Measurements from ENCODE around the gene RASSF8.

GRCh38 chr12:25937096-25937495 is 21.4 kb upstream of the RASSF8 start:
- TF ChIP-seq, protein P1, sequence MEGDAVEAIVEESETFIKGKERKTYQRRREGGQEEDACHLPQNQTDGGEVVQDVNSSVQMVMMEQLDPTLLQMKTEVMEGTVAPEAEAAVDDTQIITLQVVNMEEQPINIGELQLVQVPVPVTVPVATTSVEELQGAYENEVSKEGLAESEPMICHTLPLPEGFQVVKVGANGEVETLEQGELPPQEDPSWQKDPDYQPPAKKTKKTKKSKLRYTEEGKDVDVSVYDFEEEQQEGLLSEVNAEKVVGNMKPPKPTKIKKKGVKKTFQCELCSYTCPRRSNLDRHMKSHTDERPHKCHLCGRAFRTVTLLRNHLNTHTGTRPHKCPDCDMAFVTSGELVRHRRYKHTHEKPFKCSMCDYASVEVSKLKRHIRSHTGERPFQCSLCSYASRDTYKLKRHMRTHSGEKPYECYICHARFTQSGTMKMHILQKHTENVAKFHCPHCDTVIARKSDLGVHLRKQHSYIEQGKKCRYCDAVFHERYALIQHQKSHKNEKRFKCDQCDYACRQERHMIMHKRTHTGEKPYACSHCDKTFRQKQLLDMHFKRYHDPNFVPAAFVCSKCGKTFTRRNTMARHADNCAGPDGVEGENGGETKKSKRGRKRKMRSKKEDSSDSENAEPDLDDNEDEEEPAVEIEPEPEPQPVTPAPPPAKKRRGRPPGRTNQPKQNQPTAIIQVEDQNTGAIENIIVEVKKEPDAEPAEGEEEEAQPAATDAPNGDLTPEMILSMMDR (IDR thresholded peaks at IDR 0.05) = no peak
- TF ChIP-seq POLR2AphosphoS5 (IDR thresholded peaks at IDR 0.05) = no peak
- TF ChIP-seq POLR2A (IDR thresholded peaks at IDR 0.05) = no peak
- no peak for TF ChIP-seq EP300 (IDR thresholded peaks at IDR 0.05)
